ENCODE measurements around the gene SPINDOC.
"Not testable (repeated sequence)": the region's sequence is repeated elsewhere in the genome, so short reads cannot be mapped to it uniquely, and the experiment has no call there.

SPINDOC gene

GRCh38 chr11:63791495-63792167 lies 21.6 kb upstream of the SPINDOC start:
- DNase-seq (ENCODE audit: low spot score), result no peak

- DNase-seq (ENCODE audit: low spot score), result no peak
Observed at GRCh38 chr11:63793161-63793560, 20.1 kb upstream of the SPINDOC start.

GRCh38 chr11:63795066-63795465 lies 18.2 kb upstream of the SPINDOC start:
- DNase-seq (ENCODE audit: low spot score), result no peak

- DNase-seq (ENCODE audit: low spot score), result no peak
Observed at GRCh38 chr11:63800921-63801320, 12.3 kb upstream of the SPINDOC start.

GRCh38 chr11:63802637-63803414 lies 10.4 kb upstream of the SPINDOC start:
- DNase-seq (ENCODE audit: low spot score), result no peak

GRCh38 chr11:63804259-63804658 lies 9.0 kb upstream of the SPINDOC start:
- DNase-seq (ENCODE audit: low spot score), result no peak

GRCh38 chr11:63805844-63806415 lies 7.3 kb upstream of the SPINDOC start:
- no peak for DNase-seq (ENCODE audit: low spot score)

GRCh38 chr11:63810383-63810782 lies 2.9 kb upstream of the SPINDOC start:
- DNase-seq (ENCODE audit: low spot score), result not testable (repeated sequence)

GRCh38 chr11:63811522-63811921 lies 1.7 kb upstream of the SPINDOC start:
- DNase-seq (ENCODE audit: low spot score), result no peak

GRCh38 chr11:63813563-63814382 lies 517 bp downstream of the SPINDOC start:
- DNase-seq (ENCODE audit: low spot score), result peak; percentile 79

GRCh38 chr11:63814383-63814736 lies 1.1 kb downstream of the SPINDOC start:
- no peak for DNase-seq (ENCODE audit: low spot score)

- no peak for DNase-seq (ENCODE audit: low spot score)
Observed at GRCh38 chr11:63816166-63816565, 2.9 kb downstream of the SPINDOC start.

- DNase-seq (ENCODE audit: low spot score), result no peak
Observed at GRCh38 chr11:63816732-63817131, 3.5 kb downstream of the SPINDOC start.

- no peak for DNase-seq (ENCODE audit: low spot score)
Observed at GRCh38 chr11:63817758-63818498, 4.7 kb downstream of the SPINDOC start.

GRCh38 chr11:63818609-63819008 lies 5.4 kb downstream of the SPINDOC start:
- DNase-seq (ENCODE audit: low spot score), result no peak

- DNase-seq (ENCODE audit: low spot score), result no peak
Observed at GRCh38 chr11:63821411-63821810, 8.2 kb downstream of the SPINDOC start.

- no peak for DNase-seq (ENCODE audit: low spot score)
Observed at GRCh38 chr11:63826471-63827190, 13.4 kb downstream of the SPINDOC start.

- DNase-seq (ENCODE audit: low spot score), result peak; percentile 72
Observed at GRCh38 chr11:63829823-63830489, 16.7 kb downstream of the SPINDOC start.

- no peak for DNase-seq (ENCODE audit: low spot score)
Observed at GRCh38 chr11:63831326-63831725, 18.1 kb downstream of the SPINDOC start.

GRCh38 chr11:63832336-63832735 lies 19.1 kb downstream of the SPINDOC start:
- no peak for DNase-seq (ENCODE audit: low spot score)

GRCh38 chr11:63833048-63833447 lies 19.8 kb downstream of the SPINDOC start:
- DNase-seq (ENCODE audit: low spot score), result no peak
